Keratinocyte (primary cell): ENCODE data around the gene GDF3. TPM values are rescaled to one million over a fixed set of nuclear protein-coding genes. Genes with fewer than 3 reads are reported as not detected.

ENCODE experiments used
- DNase-seq: peaks from one replicate; pipeline ENCODE4 v3.0.0-alpha.2; 2011; ENCODE audit warnings: low read depth, missing footprints, low spot score
- FAIRE-seq: peaks from 2 replicates; lab custom pipeline; 2011; peaks lifted over from hg19 to GRCh38; lab: Jason Lieb, UNC
- H2AFZ ChIP-seq: 2 replicates; pipeline ENCODE4 v1.6.0; 2012; ENCODE audit warnings: low read length, control low read depth, inconsistent platforms; ENCODE audit not compliant: control insufficient read depth
- H3K27ac ChIP-seq: 2 replicates; pipeline ENCODE4 v1.5.1; 2011; ENCODE audit warnings: low read length; ENCODE audit not compliant: control insufficient read depth, insufficient read depth
- H3K27me3 ChIP-seq: 3 replicates; pipeline ENCODE4 v1.6.0; 2011; ENCODE audit warnings: low read length; ENCODE audit not compliant: control insufficient read depth, insufficient read depth; ENCODE audit errors: extremely low read depth
- H3K36me3 ChIP-seq, 2 experiments: 2 replicates in 1 of 2; 3 replicates in 1 of 2; pipeline ENCODE4 v1.5.1; 2011; ENCODE audit warnings: low read length in 2 of 2, mild to moderate bottlenecking in 1 of 2; ENCODE audit not compliant: control insufficient read depth in 2 of 2, insufficient read depth in 2 of 2; ENCODE audit errors: extremely low read depth in 1 of 2
- H3K4me1 ChIP-seq: 3 replicates; pipeline ENCODE4 v1.5.1; 2011; ENCODE audit warnings: low read length; ENCODE audit not compliant: control insufficient read depth, insufficient read depth; ENCODE audit errors: extremely low read depth
- H3K4me2 ChIP-seq: 3 replicates; pipeline ENCODE4 v1.6.0; 2011; ENCODE audit warnings: low read depth, low read length; ENCODE audit not compliant: control insufficient read depth, insufficient read depth; ENCODE audit errors: extremely low read depth
- H3K4me3 ChIP-seq, 3 experiments: fragments of 200-600 bp in 1 of 3; sonication (generic) in 1 of 3; 2 replicates in 2 of 3; 3 replicates in 1 of 3; pipeline ENCODE4 v1.5.1; 2011 to 2016; ENCODE audit warnings: low read length in 3 of 3, mild to moderate bottlenecking in 3 of 3, control low read depth in 2 of 3, inconsistent platforms in 1 of 3, low read depth in 1 of 3, mixed read lengths in 1 of 3, mixed run types in 1 of 3, moderate library complexity in 1 of 3; ENCODE audit not compliant: control insufficient read depth in 2 of 3, insufficient read depth in 2 of 3; ENCODE audit errors: extremely low read depth in 1 of 3
- H3K79me2 ChIP-seq: 2 replicates; pipeline ENCODE4 v1.6.0; 2012; ENCODE audit warnings: low read length; ENCODE audit not compliant: control insufficient read depth, insufficient read depth
- H3K9ac ChIP-seq: 3 replicates; pipeline ENCODE4 v1.6.0; 2011; ENCODE audit warnings: low read length; ENCODE audit not compliant: control insufficient read depth, insufficient read depth; ENCODE audit errors: extremely low read depth
- H3K9me1 ChIP-seq: 3 replicates; pipeline ENCODE4 v1.6.0; 2011; ENCODE audit warnings: low read length; ENCODE audit not compliant: control insufficient read depth, insufficient read depth; ENCODE audit errors: extremely low read depth
- H3K9me3 ChIP-seq: 2 replicates; pipeline ENCODE4 v1.5.1; 2012; ENCODE audit warnings: low read depth, low read length; ENCODE audit not compliant: control insufficient read depth
- H4K20me1 ChIP-seq: 3 replicates; pipeline ENCODE4 v1.6.0; 2011; ENCODE audit warnings: low read length; ENCODE audit not compliant: control insufficient read depth, insufficient read depth; ENCODE audit errors: extremely low read depth
- CTCF ChIP-seq, 3 experiments: IDR thresholded peaks in 1 of 3; conservative IDR thresholded peaks in 1 of 3; optimal IDR thresholded peaks in 1 of 3; 2 replicates in 2 of 3; 3 replicates in 1 of 3; pipeline versions ENCODE3 to v1.5.1; 2011; ENCODE audit warnings: low read length in 3 of 3, mild to moderate bottlenecking in 3 of 3, moderate library complexity in 2 of 3, control low read depth in 1 of 3, inconsistent platforms in 1 of 3; ENCODE audit not compliant: insufficient read depth in 2 of 3; ENCODE audit errors: extremely low read depth in 1 of 3
- EZH2 ChIP-seq: IDR thresholded peaks from one replicate; pipeline ENCODE4 v1.6.1; 2012; ENCODE audit warnings: inconsistent platforms, mild to moderate bottlenecking, low read length, moderate library complexity
- dilution Hi-C: fragments of 300-500 bp; cut with MboI; formaldehyde crosslinking; loops from one replicate; pipeline ENCODE4 v1.7.0; 2020; ENCODE audit warnings: low sequenced_read_pairs; ENCODE audit not compliant: extremely low pct_ligation_motif_present
- polyA plus RNA-seq, 5 experiments: library from polyadenylated mRNA; depleted of rRNA in 3 of 5; stranded (reverse) in 3 of 5; stranded (forward) in 1 of 5; unstranded in 1 of 5; fragments of >200 nt; gene quantifications; 1 replicate in 1 of 5; 2 replicates in 3 of 5; 3 replicates in 1 of 5; pipeline versions ENCODE4 v1.2.1 to v1.2.3, GENCODE V29; 2011 to 2012; ENCODE audit warnings: missing spikeins in 2 of 5, low read depth in 1 of 5, low replicate concordance in 1 of 5

The GDF3 gene
- polyA plus RNA-seq, 1 donor (not counting 4 experiments of a cell fraction or from before 2014, with no cell fraction given), result not detected

- DNase-seq (no peak), FAIRE-seq (no peak)
- Histone ChIP-seq H3K4me1 (no peaks in the 10 kb centered on the region), H3K79me2 (no peaks in the 10 kb centered on the region), H3K9me3 (no peaks in the 10 kb centered on the region), H3K27me3 (no peaks in the 10 kb centered on the region), H3K9me1 (no peaks in the 10 kb centered on the region), H2AFZ (no peak overlapping the region), H3K9ac (no peak overlapping the region), H3K27ac (no peak overlapping the region), H3K4me3 (no peak overlapping the region), H3K36me3 (no peaks in the 10 kb centered on the region), H3K4me2 (no peak overlapping the region), H4K20me1 (no peaks in the 10 kb centered on the region)
- TF ChIP-seq EZH2 (no peak), CTCF (optimal IDR thresholded peaks at IDR 0.05 in 1 of 3, IDR thresholded peaks at IDR 0.05 in 1 of 3, conservative IDR thresholded peaks at IDR 0.05 in 1 of 3; ENCODE audit: extremely low read depth in 1 of 3, insufficient read depth in 2 of 3, low read length in 3 of 3) (no peak)
- dilution Hi-C loops, result no loop called here
Measured at GRCh38 chr12:7723926-7724325, 28.4 kb upstream of the GDF3 start.

DNA sequence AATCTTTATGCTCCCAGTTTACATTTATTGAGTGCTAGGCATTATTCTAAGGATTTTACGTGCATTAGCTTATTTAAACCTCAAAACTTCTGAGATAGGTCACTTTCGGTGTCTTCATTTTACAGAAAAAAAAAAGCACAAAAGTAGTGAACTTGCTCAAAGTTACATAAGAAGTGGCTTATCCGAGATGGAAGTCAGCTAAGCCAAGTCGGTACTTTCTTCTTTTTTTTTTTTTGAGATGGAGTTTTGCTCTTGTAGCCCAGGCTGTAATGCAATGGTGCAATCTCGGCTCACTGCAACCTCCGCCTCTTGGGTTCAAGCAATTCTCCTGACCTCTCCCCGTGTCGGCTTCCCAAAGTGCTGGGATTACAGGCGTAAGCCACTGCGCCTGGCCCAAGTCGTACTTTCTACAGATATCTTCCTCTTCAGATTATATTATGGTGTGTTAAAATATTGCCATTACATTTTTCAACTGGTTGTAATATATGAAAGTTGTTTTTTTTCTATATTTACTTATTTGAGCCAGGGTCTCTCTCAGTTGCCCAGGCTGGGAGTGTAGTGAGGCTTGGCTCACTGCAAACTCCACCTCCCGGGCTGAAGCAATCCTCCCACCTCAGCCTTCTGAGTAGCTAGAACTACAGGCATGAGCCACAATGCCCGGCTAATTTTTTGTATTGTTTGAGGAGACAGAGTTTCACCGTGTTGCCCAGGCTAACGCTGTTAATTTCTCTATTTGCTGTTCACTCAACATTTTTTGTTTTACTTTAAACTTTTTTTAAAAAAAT lies 24.6 kb upstream of the GDF3 start:
- no peak for DNase-seq
- Histone ChIP-seq H3K36me3 (no peaks in the 10 kb centered on the region), H3K9me1 (no peaks in the 10 kb centered on the region), H2AFZ (no peak overlapping the region), H3K79me2 (no peaks in the 10 kb centered on the region), H3K4me1 (no peaks in the 10 kb centered on the region), H3K9me3 (no peaks in the 10 kb centered on the region), H3K27me3 (no peaks in the 10 kb centered on the region), H4K20me1 (no peaks in the 10 kb centered on the region), H3K4me2 (no peak overlapping the region), H3K9ac (no peak overlapping the region), H3K27ac (no peak overlapping the region), H3K4me3 (no peak overlapping the region)
- dilution Hi-C loops, result loop anchor here (5.0 kb wide), 1 partner anchor 82 kb away; no protein-coding TSS in a partner anchor
- FAIRE-seq, result no peak
- no peak for TF ChIP-seq EZH2
- no peak for TF ChIP-seq CTCF (optimal IDR thresholded peaks at IDR 0.05 in 1 of 3, IDR thresholded peaks at IDR 0.05 in 1 of 3, conservative IDR thresholded peaks at IDR 0.05 in 1 of 3; ENCODE audit: extremely low read depth in 1 of 3, insufficient read depth in 2 of 3, low read length in 3 of 3)
